ENCODE measurements around the gene NRXN3. TPM values are rescaled to one million over a fixed set of nuclear protein-coding genes. Genes with fewer than 3 reads are reported as not detected.

NRXN3 gene
- total and polyA plus RNA-seq, 2 of the 13 experiments (the other 11 are each of a cell fraction or from before 2014, with no cell fraction given), result 0.03 TPM; not detected in 1

DNA sequence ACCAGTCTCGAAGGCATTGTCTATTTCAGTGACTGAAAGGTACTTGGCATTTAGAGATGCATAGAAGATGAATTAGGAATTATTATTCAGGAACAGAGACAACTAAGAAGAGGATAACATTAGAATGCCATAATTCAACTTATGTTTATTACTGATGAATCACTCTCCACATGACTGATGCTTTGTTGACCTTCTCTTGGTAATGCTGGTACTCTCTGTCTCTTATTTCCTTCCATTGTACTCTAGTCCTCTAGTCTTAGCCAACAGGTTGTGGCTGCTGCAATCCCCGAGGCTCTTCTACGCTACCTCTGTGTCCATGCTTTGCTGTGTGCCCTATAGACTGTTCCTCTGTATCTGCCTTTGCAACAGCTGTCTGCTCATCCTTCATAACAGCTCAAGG is 652.9 kb downstream of the NRXN3 start:
- Histone ChIP-seq H3K4me3 (replicated peaks in 1 of 3; ENCODE audit: insufficient read depth in 1 of 3, low read depth in 2 of 3, low read length in 3 of 3) (no peak overlapping the region), H3K4me1 (ENCODE audit: insufficient read depth, low read length) (no peaks in the 10 kb centered on the region), H3K36me3 (replicated peaks in 1 of 2; ENCODE audit: control insufficient read depth in 1 of 2, insufficient read depth in 2 of 2, low read length in 2 of 2) (no peaks in the 10 kb centered on the region), H3K9me3 (ENCODE audit: low read length) (no peaks in the 10 kb centered on the region), H3K79me2 (ENCODE audit: insufficient read depth, low read length) (no peaks in the 10 kb centered on the region), H3K27me3 (ENCODE audit: control insufficient read depth in 1 of 2, insufficient read depth in 2 of 2, low read length in 2 of 2) (no peaks in the 10 kb centered on the region), H3K27ac (ENCODE audit: extremely low read length, insufficient read depth, low read length) (no peak overlapping the region), H3K9ac (ENCODE audit: insufficient read depth, low read depth, low read length) (no peak overlapping the region), H2AFZ (ENCODE audit: low read length) (no peak overlapping the region), H4K20me1 (ENCODE audit: insufficient read depth, low read length) (no peaks in the 10 kb centered on the region), H3K4me2 (ENCODE audit: low read depth, low read length) (no peak overlapping the region)
- FAIRE-seq (no peak), DNase-seq (ENCODE audit: low spot score) (no peak), ATAC-seq (no peak)
- 8% methylated on average over 3 of the region's 3 CpGs for WGBS (ENCODE audit: low lambda C conversion rate)
- intact Hi-C loops (cut with micrococcal nuclease; ENCODE audit: unreplicated experiment) (no loop called here), in situ Hi-C loops (cut with HindIII; ENCODE audit: extremely low pct_ligation_motif_present, low pct_unique_long_range_greater_than_20kb) (no loop called here)
- CTCF ChIA-PET (ENCODE audit: low intra/inter-chr PET ratio, low total read pairs), result no interaction called here
- POLR2A ChIA-PET, result no interaction called here
- TF ChIP-seq ZNF343 (CRISPR knock-in tag; IDR thresholded peaks at IDR 0.05), result no peak
- TF ChIP-seq, protein P1, sequence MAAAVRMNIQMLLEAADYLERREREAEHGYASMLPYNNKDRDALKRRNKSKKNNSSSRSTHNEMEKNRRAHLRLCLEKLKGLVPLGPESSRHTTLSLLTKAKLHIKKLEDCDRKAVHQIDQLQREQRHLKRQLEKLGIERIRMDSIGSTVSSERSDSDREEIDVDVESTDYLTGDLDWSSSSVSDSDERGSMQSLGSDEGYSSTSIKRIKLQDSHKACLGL (CRISPR knock-in tag; IDR thresholded peaks at IDR 0.05), result no peak
- TF ChIP-seq SSRP1 (CRISPR knock-in tag; IDR thresholded peaks at IDR 0.05), result no peak
- no peak for TF ChIP-seq RFX5 (IDR thresholded peaks at IDR 0.05; ENCODE audit: low read depth, low read length)
- no peak for TF ChIP-seq STAT5B (CRISPR knock-in tag; IDR thresholded peaks at IDR 0.05)
- no TSS peak for BruUV-seq (replicated peaks)

DNA sequence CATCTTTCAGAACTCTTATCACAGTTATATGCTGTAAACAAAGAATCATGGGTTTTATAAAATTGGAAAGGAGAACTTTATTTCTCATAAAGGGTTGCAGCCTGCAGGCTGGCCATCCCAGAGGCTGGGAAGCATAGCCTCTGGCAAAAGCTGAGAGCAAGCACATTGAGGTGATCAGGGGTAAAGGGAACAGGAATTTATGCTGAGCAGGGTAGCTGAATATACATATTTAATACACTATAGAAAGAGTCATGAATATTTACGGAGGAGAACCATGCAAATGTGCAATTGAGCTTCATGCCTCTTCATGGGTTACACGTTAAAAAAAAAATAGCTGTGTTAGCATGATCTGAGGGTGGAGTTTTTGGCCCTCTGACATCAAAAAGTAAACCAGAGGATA is 653.3 kb downstream of the NRXN3 start:
- no peak for DNase-seq (ENCODE audit: low spot score)
- no peak overlapping the region for H3K4me2 ChIP-seq (ENCODE audit: low read depth, low read length)
- no peaks in the 10 kb centered on the region for H4K20me1 ChIP-seq (ENCODE audit: insufficient read depth, low read length)
- H3K36me3 ChIP-seq (replicated peaks in 1 of 2; ENCODE audit: control insufficient read depth in 1 of 2, insufficient read depth in 2 of 2, low read length in 2 of 2), result no peaks in the 10 kb centered on the region
- intact Hi-C loops (cut with micrococcal nuclease; ENCODE audit: unreplicated experiment) (no loop called here), in situ Hi-C loops (cut with HindIII; ENCODE audit: extremely low pct_ligation_motif_present, low pct_unique_long_range_greater_than_20kb) (no loop called here)
- ChIA-PET CTCF (ENCODE audit: low intra/inter-chr PET ratio, low total read pairs) (no interaction called here), POLR2A (no interaction called here)
- H2AFZ ChIP-seq (ENCODE audit: low read length), result no peak overlapping the region
- H3K9ac ChIP-seq (ENCODE audit: insufficient read depth, low read depth, low read length), result no peak overlapping the region
- no peak for FAIRE-seq
- H3K4me3 ChIP-seq (replicated peaks in 1 of 3; ENCODE audit: insufficient read depth in 1 of 3, low read depth in 2 of 3, low read length in 3 of 3), result no peak overlapping the region
- no peaks in the 10 kb centered on the region for H3K79me2 ChIP-seq (ENCODE audit: insufficient read depth, low read length)
- 2% methylated on average over 2 of the region's 2 CpGs for WGBS (ENCODE audit: low lambda C conversion rate)
- H3K27ac ChIP-seq (ENCODE audit: extremely low read length, insufficient read depth, low read length), result no peak overlapping the region
- no peaks in the 10 kb centered on the region for H3K27me3 ChIP-seq (ENCODE audit: control insufficient read depth in 1 of 2, insufficient read depth in 2 of 2, low read length in 2 of 2)
- H3K4me1 ChIP-seq (ENCODE audit: insufficient read depth, low read length), result no peaks in the 10 kb centered on the region
- no peak for ATAC-seq
- H3K9me3 ChIP-seq (ENCODE audit: low read length), result no peaks in the 10 kb centered on the region
- BruUV-seq (replicated peaks), result no TSS peak
- TF ChIP-seq MIXL1 (CRISPR knock-in tag; IDR thresholded peaks at IDR 0.05), result no peak
- TF ChIP-seq ZIK1 (CRISPR knock-in tag; IDR thresholded peaks at IDR 0.05; ENCODE audit: borderline replicate concordance, low read depth), result no peak
- no peak for TF ChIP-seq NFIC (IDR thresholded peaks at IDR 0.05; ENCODE audit: low read length)
- TF ChIP-seq, protein P2, sequence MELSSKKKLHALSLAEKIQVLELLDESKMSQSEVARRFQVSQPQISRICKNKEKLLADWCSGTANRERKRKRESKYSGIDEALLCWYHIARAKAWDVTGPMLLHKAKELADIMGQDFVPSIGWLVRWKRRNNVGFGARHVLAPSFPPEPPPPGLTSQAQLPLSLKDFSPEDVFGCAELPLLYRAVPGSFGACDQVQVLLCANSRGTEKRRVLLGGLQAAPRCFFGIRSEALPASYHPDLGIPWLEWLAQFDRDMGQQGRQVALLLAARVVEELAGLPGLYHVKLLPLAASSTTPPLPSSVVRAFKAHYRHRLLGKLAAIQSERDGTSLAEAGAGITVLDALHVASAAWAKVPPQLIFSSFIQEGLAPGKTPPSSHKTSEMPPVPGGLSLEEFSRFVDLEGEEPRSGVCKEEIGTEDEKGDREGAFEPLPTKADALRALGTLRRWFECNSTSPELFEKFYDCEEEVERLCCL (CRISPR knock-in tag; IDR thresholded peaks at IDR 0.05; ENCODE audit: borderline replicate concordance), result no peak
- TF ChIP-seq ZNF839 (CRISPR knock-in tag; IDR thresholded peaks at IDR 0.05; ENCODE audit: borderline replicate concordance), result no peak
- TF ChIP-seq, protein P3, sequence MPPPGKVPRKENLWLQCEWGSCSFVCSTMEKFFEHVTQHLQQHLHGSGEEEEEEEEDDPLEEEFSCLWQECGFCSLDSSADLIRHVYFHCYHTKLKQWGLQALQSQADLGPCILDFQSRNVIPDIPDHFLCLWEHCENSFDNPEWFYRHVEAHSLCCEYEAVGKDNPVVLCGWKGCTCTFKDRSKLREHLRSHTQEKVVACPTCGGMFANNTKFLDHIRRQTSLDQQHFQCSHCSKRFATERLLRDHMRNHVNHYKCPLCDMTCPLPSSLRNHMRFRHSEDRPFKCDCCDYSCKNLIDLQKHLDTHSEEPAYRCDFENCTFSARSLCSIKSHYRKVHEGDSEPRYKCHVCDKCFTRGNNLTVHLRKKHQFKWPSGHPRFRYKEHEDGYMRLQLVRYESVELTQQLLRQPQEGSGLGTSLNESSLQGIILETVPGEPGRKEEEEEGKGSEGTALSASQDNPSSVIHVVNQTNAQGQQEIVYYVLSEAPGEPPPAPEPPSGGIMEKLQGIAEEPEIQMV (CRISPR knock-in tag; IDR thresholded peaks at IDR 0.05; ENCODE audit: low read depth), result no peak
- TF ChIP-seq, protein P4, sequence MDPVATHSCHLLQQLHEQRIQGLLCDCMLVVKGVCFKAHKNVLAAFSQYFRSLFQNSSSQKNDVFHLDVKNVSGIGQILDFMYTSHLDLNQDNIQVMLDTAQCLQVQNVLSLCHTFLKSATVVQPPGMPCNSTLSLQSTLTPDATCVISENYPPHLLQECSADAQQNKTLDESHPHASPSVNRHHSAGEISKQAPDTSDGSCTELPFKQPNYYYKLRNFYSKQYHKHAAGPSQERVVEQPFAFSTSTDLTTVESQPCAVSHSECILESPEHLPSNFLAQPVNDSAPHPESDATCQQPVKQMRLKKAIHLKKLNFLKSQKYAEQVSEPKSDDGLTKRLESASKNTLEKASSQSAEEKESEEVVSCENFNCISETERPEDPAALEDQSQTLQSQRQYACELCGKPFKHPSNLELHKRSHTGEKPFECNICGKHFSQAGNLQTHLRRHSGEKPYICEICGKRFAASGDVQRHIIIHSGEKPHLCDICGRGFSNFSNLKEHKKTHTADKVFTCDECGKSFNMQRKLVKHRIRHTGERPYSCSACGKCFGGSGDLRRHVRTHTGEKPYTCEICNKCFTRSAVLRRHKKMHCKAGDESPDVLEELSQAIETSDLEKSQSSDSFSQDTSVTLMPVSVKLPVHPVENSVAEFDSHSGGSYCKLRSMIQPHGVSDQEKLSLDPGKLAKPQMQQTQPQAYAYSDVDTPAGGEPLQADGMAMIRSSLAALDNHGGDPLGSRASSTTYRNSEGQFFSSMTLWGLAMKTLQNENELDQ (CRISPR knock-in tag; IDR thresholded peaks at IDR 0.05; ENCODE audit: borderline replicate concordance), result no peak

All from HepG2 (cell line).